Uterus (tissue), 2 donors: ENCODE measurements around the gene TMEM119.

Experiments
- CTCF ChIP-seq, 4 experiments: fragments of 200-600 bp in 2 of 4; fragments of 450-650 bp in 2 of 4; sonication (generic) in 2 of 4; IDR thresholded peaks; one replicate each; pipeline ENCODE4 v1.5.1; 2016 to 2019; ENCODE audit warnings: antibody characterized with exemption in 4 of 4, mild to moderate bottlenecking in 2 of 4, moderate library complexity in 1 of 4
- POLR2A ChIP-seq, 2 donors: fragments of 450-650 bp; IDR thresholded peaks; one replicate each; pipeline ENCODE4 v1.6.1; 2016; ENCODE audit warnings: antibody characterized with exemption in 2 of 2, mild to moderate bottlenecking in 1 of 2, moderate library complexity in 1 of 2

GRCh38 chr12:108613548-108613947, 15.7 kb upstream of the TMEM119 start:
- TF ChIP-seq CTCF (IDR thresholded peaks at IDR 0.05) (no peak), POLR2A (IDR thresholded peaks at IDR 0.05) (no peak)
